ENCODE measurements around the gene TGFBR3L. TPM values are rescaled to one million over a fixed set of nuclear protein-coding genes. Genes with fewer than 3 reads are reported as not detected.
A peak's percentile ranks its signal among the peaks of the same experiment; 100 is the strongest.
"Not testable (repeated sequence)": the region's sequence is repeated elsewhere in the genome, so short reads cannot be mapped to it uniquely, and the experiment has no call there.

Gene TGFBR3L
- total RNA-seq, 1 experiment from 2014 or later, result 3.3 TPM

- no peak for DNase-seq (ENCODE audit: unreplicated experiment)
- intact Hi-C loops (cut with micrococcal nuclease), result no loop called here
- TF ChIP-seq CTCF (IDR thresholded peaks at IDR 0.05; ENCODE audit: unreplicated experiment), result no peak
- POLR2A ChIA-PET, result interaction anchor here (0.7 to 5.2 kb wide), 7 partner anchors 11 to 361 kb away, joined by 3 to 56 read pairs (median 4); partner anchors contain the start of gene TIMM44
- Mint-ChIP-seq H3K9me3 (ENCODE audit: unreplicated experiment) (no peaks in the 10 kb centered on the region), H3K27ac (ENCODE audit: low read depth, unreplicated experiment) (peak overlapping the region; percentile 93), H3K27me3 (ENCODE audit: insufficient read depth, unreplicated experiment) (no peaks in the 10 kb centered on the region), H3K4me1 (ENCODE audit: insufficient read depth, unreplicated experiment) (peaks cover 13% of the 10 kb centered on the region), H3K4me3 (ENCODE audit: unreplicated experiment) (peak overlapping the region; percentile 62), H3K36me3 (ENCODE audit: insufficient read depth, unreplicated experiment) (peaks cover 65% of the 10 kb centered on the region)
- CTCF ChIA-PET, result interaction anchor here (0.6 to 2.0 kb wide), 6 partner anchors 8 to 324 kb away, joined by 3 to 14 read pairs (median 4); partner anchors contain the start of genes SNAPC2, TIMM44 and TRAPPC5
- BruUV-seq (replicated peaks), result no TSS peak
Observed at GRCh38 chr19:7927605-7928333, 13.1 kb downstream of the TGFBR3L start.

- no TSS peak for BruUV-seq (replicated peaks)
- no peak for DNase-seq (ENCODE audit: unreplicated experiment)
- intact Hi-C loops (cut with micrococcal nuclease), result no loop called here
- TF ChIP-seq CTCF (IDR thresholded peaks at IDR 0.05; ENCODE audit: unreplicated experiment), result no peak
- POLR2A ChIA-PET, result interaction anchor here (0.6 to 5.2 kb wide), 14 partner anchors 8 to 393 kb away, joined by 3 to 56 read pairs (median 4); partner anchors contain the start of genes LRRC8E, MAP2K7, NDUFA7 and PET100
- Mint-ChIP-seq H3K4me3 (ENCODE audit: unreplicated experiment) (peak overlapping the region; percentile 62), H3K27me3 (ENCODE audit: insufficient read depth, unreplicated experiment) (no peaks in the 10 kb centered on the region), H3K36me3 (ENCODE audit: insufficient read depth, unreplicated experiment) (peaks cover 61% of the 10 kb centered on the region), H3K4me1 (ENCODE audit: insufficient read depth, unreplicated experiment) (peaks cover 13% of the 10 kb centered on the region), H3K9me3 (ENCODE audit: unreplicated experiment) (no peaks in the 10 kb centered on the region), H3K27ac (ENCODE audit: low read depth, unreplicated experiment) (peak overlapping the region; percentile 93)
- CTCF ChIA-PET, result interaction anchor here (0.6 to 2.2 kb wide), 10 partner anchors 8 to 592 kb away, joined by 3 to 14 read pairs (median 4); partner anchors contain the start of genes SNAPC2 and TIMM44
Observed at GRCh38 chr19:7928334-7928706, 13.7 kb downstream of the TGFBR3L start.

- intact Hi-C loops (cut with micrococcal nuclease), result no loop called here
- peak; percentile 34 for TF ChIP-seq CTCF (IDR thresholded peaks at IDR 0.05; ENCODE audit: unreplicated experiment)
- Mint-ChIP-seq H3K27ac (ENCODE audit: low read depth, unreplicated experiment) (peak overlapping the region; percentile 93), H3K9me3 (ENCODE audit: unreplicated experiment) (no peaks in the 10 kb centered on the region), H3K4me1 (ENCODE audit: insufficient read depth, unreplicated experiment) (peaks cover 13% of the 10 kb centered on the region), H3K27me3 (ENCODE audit: insufficient read depth, unreplicated experiment) (no peaks in the 10 kb centered on the region), H3K36me3 (ENCODE audit: insufficient read depth, unreplicated experiment) (peaks cover 63% of the 10 kb centered on the region), H3K4me3 (ENCODE audit: unreplicated experiment) (peak overlapping the region; percentile 62)
- no TSS peak for BruUV-seq (replicated peaks)
- ChIA-PET POLR2A (interaction anchor here (0.6 to 5.2 kb wide), 15 partner anchors 9 to 392 kb away, joined by 3 to 56 read pairs (median 3); partner anchors contain the start of genes LRRC8E, MAP2K7, NDUFA7 and PET100), CTCF (interaction anchor here (0.6 to 2.2 kb wide), 14 partner anchors 8 to 593 kb away, joined by 3 to 14 read pairs (median 4); partner anchors contain the start of genes SNAPC2 and TIMM44)
- peak; percentile 82 for DNase-seq (ENCODE audit: unreplicated experiment)
Observed at GRCh38 chr19:7928741-7929701, 14.4 kb downstream of the TGFBR3L start.

- H3K4me3 Mint-ChIP-seq (ENCODE audit: unreplicated experiment); H3K27me3 Mint-ChIP-seq (ENCODE audit: insufficient read depth, unreplicated experiment); H3K9me3 Mint-ChIP-seq (ENCODE audit: unreplicated experiment); BruUV-seq (replicated peaks); intact Hi-C loops (cut with micrococcal nuclease): not testable (repeated sequence)
- peaks cover 13% of the 10 kb centered on the region for H3K4me1 Mint-ChIP-seq (ENCODE audit: insufficient read depth, unreplicated experiment)
- POLR2A ChIA-PET, result interaction anchor here (1.3 to 5.2 kb wide), 5 partner anchors 10 to 61 kb away, joined by 3 to 56 read pairs (median 15); partner anchors contain the start of genes MAP2K7, SNAPC2 and TIMM44
- H3K27ac Mint-ChIP-seq (ENCODE audit: low read depth, unreplicated experiment), result peak overlapping the region; percentile 12
- H3K36me3 Mint-ChIP-seq (ENCODE audit: insufficient read depth, unreplicated experiment), result peaks cover 69% of the 10 kb centered on the region
- peak; percentile 31 for DNase-seq (ENCODE audit: unreplicated experiment)
- CTCF ChIA-PET, result interaction anchor here (0.6 to 2.2 kb wide), 6 partner anchors 10 to 1445 kb away, joined by 3 to 15 read pairs (median 4); partner anchors contain the start of genes SNAPC2 and TIMM44
Observed at GRCh38 chr19:7930030-7930429, 15.4 kb downstream of the TGFBR3L start.

Data from MCF 10A (cell line).